GM21737 (cell line): ENCODE results near the gene FAM20C.

Source experiments
- ATAC-seq: cut with Tn5 transposase; IDR thresholded peaks from one replicate; pipeline ENCODE4 v1.9.1; 2021; ENCODE audit warnings: mild to moderate bottlenecking, moderate library complexity; ENCODE audit not compliant: unreplicated experiment

The FAM20C gene

GRCh38 chr7:300546-301290, 108.3 kb downstream of the FAM20C start:
- ATAC-seq: no peak

GRCh38 chr7:301291-302053, 109.1 kb downstream of the FAM20C start:
- no peak for ATAC-seq

- ATAC-seq: no peak
Measured at GRCh38 chr7:302054-302992, 110.0 kb downstream of the FAM20C start.

- no peak for ATAC-seq
Measured at GRCh38 chr7:303425-303824, 111.1 kb downstream of the FAM20C start.

GRCh38 chr7:303884-304573, 111.7 kb downstream of the FAM20C start:
- no peak for ATAC-seq

GRCh38 chr7:304574-305409, 112.4 kb downstream of the FAM20C start:
- ATAC-seq: no peak

- ATAC-seq: no peak
Measured at GRCh38 chr7:305410-306151, 113.2 kb downstream of the FAM20C start.

- no peak for ATAC-seq
Measured at GRCh38 chr7:307970-308369, 115.6 kb downstream of the FAM20C start.

GRCh38 chr7:309586-310228, 117.3 kb downstream of the FAM20C start:
- no peak for ATAC-seq
